Uterus (tissue), 4 donors: ENCODE data around the gene DMD. TPM values are rescaled to one million over a fixed set of nuclear protein-coding genes. Genes with fewer than 3 reads are reported as not detected.
"Not testable (repeated sequence)": the region's sequence is repeated elsewhere in the genome, so short reads cannot be mapped to it uniquely, and the experiment has no call there.

ENCODE experiments used
- DNase-seq, 2 donors: peaks; one replicate each; pipeline ENCODE4 v3.0.0-alpha.2; 2019 to 2020
- H3K27ac ChIP-seq, 2 donors: fragments of 200-600 bp; sonication (generic); 1 replicate in 1 of 2; 2 replicates in 1 of 2; pipeline ENCODE4 v1.5.1; 2016 to 2018
- H3K27me3 ChIP-seq, 2 donors: fragments of 200-600 bp; sonication (generic); one replicate each; pipeline ENCODE4 v1.5.1; 2018 to 2019; ENCODE audit warnings: control low read depth in 1 of 2
- H3K36me3 ChIP-seq, 2 donors: fragments of 200-600 bp; sonication (generic); one replicate each; pipeline ENCODE4 v1.5.1; 2019; ENCODE audit warnings: control low read depth in 1 of 2
- H3K4me1 ChIP-seq, 2 donors: fragments of 200-600 bp; sonication (generic); one replicate each; pipeline ENCODE4 v1.5.1; 2018 to 2019; ENCODE audit warnings: control low read depth in 1 of 2
- H3K4me3 ChIP-seq, 2 donors: fragments of 200-600 bp; sonication (generic); 1 replicate in 1 of 2; 2 replicates in 1 of 2; pipeline ENCODE4 v1.5.1; 2018 to 2019; ENCODE audit warnings: mild to moderate bottlenecking in 1 of 2
- H3K9me3 ChIP-seq, 2 donors: fragments of 200-600 bp; sonication (generic); one replicate each; pipeline ENCODE4 v1.5.1; 2019; ENCODE audit warnings: control low read depth in 1 of 2
- CTCF ChIP-seq, 4 experiments: fragments of 200-600 bp in 2 of 4; fragments of 450-650 bp in 2 of 4; sonication (generic) in 2 of 4; IDR thresholded peaks; one replicate each; pipeline ENCODE4 v1.5.1; 2016 to 2019; ENCODE audit warnings: antibody characterized with exemption in 4 of 4, mild to moderate bottlenecking in 2 of 4, moderate library complexity in 1 of 4
- POLR2A ChIP-seq, 2 donors: fragments of 450-650 bp; IDR thresholded peaks; one replicate each; pipeline ENCODE4 v1.6.1; 2016; ENCODE audit warnings: antibody characterized with exemption in 2 of 2, mild to moderate bottlenecking in 1 of 2, moderate library complexity in 1 of 2
- intact Hi-C: fragments of 100-400 bp; cut with DNase I; formaldehyde crosslinking; loops from one replicate; pipeline ENCODE4 v1.15.1; 2023; ENCODE audit warnings: low total_unique reads
- total RNA-seq, 4 donors: library from RNA; depleted of rRNA in 3 of 4; stranded (reverse); fragments of >200 nt in 3 of 4; gene quantifications; one replicate each; pipeline versions ENCODE4 v1.1.0 to v1.2.4, GENCODE V29; 2014 to 2023
- donor health status: DM: yes; HTN: yes; CAD: no.

Gene DMD
- total RNA-seq, 4 donors from 2014 or later, result 73.8 to 147 (median 97.8) TPM

GRCh38 chrX:31471229-31471628 lies 1740.1 kb downstream of the DMD start:
- Histone ChIP-seq H3K27ac (no peak overlapping the region), H3K27me3 (no peaks in the 10 kb centered on the region), H3K4me1 (no peaks in the 10 kb centered on the region), H3K36me3 (no peaks in the 10 kb centered on the region), H3K9me3 (no peaks in the 10 kb centered on the region), H3K4me3 (no peak overlapping the region)
- DNase-seq, result no peak
- intact Hi-C loops, result no loop called here
- TF ChIP-seq POLR2A (IDR thresholded peaks at IDR 0.05), result no peak
- TF ChIP-seq CTCF (IDR thresholded peaks at IDR 0.05), result no peak

- H3K4me3 ChIP-seq, H3K9me3 ChIP-seq, intact Hi-C loops, H3K27me3 ChIP-seq, H3K4me1 ChIP-seq, H3K36me3 ChIP-seq, DNase-seq, H3K27ac ChIP-seq: not testable (repeated sequence)
Observed at GRCh38 chrX:31470753-31471152, 1740.6 kb downstream of the DMD start.

DNA sequence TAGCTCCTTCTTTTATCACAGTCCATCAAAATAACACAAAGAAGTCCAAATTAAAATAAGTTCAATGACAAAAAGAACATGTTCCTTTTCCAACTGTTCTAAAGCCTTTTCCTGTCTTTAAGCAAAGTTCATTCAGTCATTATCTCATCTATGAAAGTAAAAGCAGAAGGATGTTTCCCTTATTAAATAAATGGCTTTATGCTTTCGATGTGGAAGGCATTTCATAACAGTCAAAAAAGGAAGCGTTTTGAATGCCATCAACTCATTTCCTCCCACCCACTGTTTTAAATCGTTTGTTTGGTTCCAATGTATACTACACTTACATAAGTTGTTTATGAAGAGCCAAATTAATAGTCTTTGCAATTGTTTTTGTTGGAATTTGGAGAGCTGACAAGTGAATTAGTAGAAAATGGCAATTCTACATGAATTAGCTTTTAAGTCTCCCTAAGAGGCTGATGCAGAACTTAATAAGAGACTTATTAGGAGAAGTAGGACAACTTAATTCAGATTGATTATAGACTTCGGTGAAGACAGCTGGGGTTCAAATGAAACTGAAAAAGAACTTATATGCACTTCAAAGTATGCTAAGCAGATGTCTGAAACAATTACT lies 1746.9 kb downstream of the DMD start:
- Histone ChIP-seq H3K27me3 (no peaks in the 10 kb centered on the region), H3K4me1 (no peaks in the 10 kb centered on the region), H3K36me3 (no peaks in the 10 kb centered on the region), H3K9me3 (no peaks in the 10 kb centered on the region), H3K27ac (no peak overlapping the region), H3K4me3 (no peak overlapping the region)
- DNase-seq, result no peak
- intact Hi-C loops, result no loop called here
- TF ChIP-seq POLR2A (IDR thresholded peaks at IDR 0.05) (no peak), CTCF (IDR thresholded peaks at IDR 0.05) (no peak)

DNA sequence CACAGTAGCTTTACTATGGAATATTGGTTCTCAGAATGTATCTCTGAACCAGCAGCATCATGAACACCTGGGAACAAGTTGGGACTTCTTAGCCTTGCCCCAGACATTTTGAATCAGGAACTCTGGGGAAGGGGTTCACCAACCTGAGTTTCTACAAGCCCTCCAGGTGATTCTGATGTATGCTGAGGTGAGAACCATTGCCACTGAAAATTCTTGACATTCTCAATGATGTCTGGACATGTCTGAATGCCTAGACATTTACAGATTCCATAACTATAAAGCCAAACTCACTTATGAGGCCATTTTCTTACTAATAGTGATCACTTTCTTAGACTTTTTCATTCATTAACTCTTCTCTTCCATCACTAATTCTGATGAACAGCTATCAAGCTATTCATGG lies 1750.1 kb downstream of the DMD start:
- H3K27me3 ChIP-seq, result no peaks in the 10 kb centered on the region
- H3K36me3 ChIP-seq, result no peaks in the 10 kb centered on the region
- no peak for DNase-seq
- no peak overlapping the region for H3K4me3 ChIP-seq
- no peaks in the 10 kb centered on the region for H3K4me1 ChIP-seq
- intact Hi-C loops, result no loop called here
- TF ChIP-seq CTCF (IDR thresholded peaks at IDR 0.05) (no peak), POLR2A (IDR thresholded peaks at IDR 0.05) (no peak)
- no peak overlapping the region for H3K27ac ChIP-seq
- no peaks in the 10 kb centered on the region for H3K9me3 ChIP-seq

GRCh38 chrX:31459361-31459760 lies 1752.0 kb downstream of the DMD start:
- H3K27ac ChIP-seq, result no peak overlapping the region
- no peak for TF ChIP-seq POLR2A (IDR thresholded peaks at IDR 0.05)
- no peak for TF ChIP-seq CTCF (IDR thresholded peaks at IDR 0.05)
- no peaks in the 10 kb centered on the region for H3K27me3 ChIP-seq
- H3K9me3 ChIP-seq, result no peaks in the 10 kb centered on the region
- H3K36me3 ChIP-seq, result no peaks in the 10 kb centered on the region
- intact Hi-C loops, result no loop called here
- H3K4me3 ChIP-seq, result no peak overlapping the region
- no peaks in the 10 kb centered on the region for H3K4me1 ChIP-seq
- DNase-seq, result no peak

DNA sequence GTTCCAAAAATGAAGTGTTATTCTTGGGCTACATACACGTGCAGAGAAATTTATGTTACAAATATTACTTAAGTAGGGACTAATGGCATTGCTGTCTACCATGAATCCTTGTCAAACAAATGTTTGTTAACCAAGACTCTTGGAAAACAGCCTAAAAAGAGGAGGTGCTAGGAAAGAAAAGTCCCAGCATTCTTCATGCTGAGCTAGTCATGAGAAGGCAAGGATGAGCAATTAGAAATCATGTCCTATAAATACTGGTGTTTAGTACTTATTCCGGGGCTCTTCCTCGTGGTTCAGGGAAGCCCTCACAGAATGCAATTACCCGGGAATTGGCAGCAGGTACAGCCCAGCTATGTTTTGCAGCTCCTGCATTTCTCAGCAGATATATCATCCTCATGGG lies 1761.4 kb downstream of the DMD start:
- Histone ChIP-seq H3K36me3 (no peaks in the 10 kb centered on the region), H3K4me3 (no peak overlapping the region), H3K27me3 (no peaks in the 10 kb centered on the region), H3K4me1 (no peaks in the 10 kb centered on the region), H3K27ac (no peak overlapping the region), H3K9me3 (no peaks in the 10 kb centered on the region)
- no peak for DNase-seq
- intact Hi-C loops, result no loop called here
- no peak for TF ChIP-seq POLR2A (IDR thresholded peaks at IDR 0.05)
- no peak for TF ChIP-seq CTCF (IDR thresholded peaks at IDR 0.05)
